T-helper 1 cell (primary cell): Measurements from ENCODE around the gene CDC14B.
"Not testable (repeated sequence)": the region's sequence is repeated elsewhere in the genome, so short reads cannot be mapped to it uniquely, and the experiment has no call there.

ENCODE experiments used
- DNase-seq, 5 donors: peaks; one replicate each; pipeline ENCODE4 v3.0.0-alpha.2; 2012 to 2020

Gene CDC14B

GRCh38 chr9:96585426-96585825, 34.2 kb downstream of the CDC14B start:
- DNase-seq: no peak

- DNase-seq: not testable (repeated sequence)
Observed at GRCh38 chr9:96582199-96582598, 37.4 kb downstream of the CDC14B start.

- DNase-seq: no peak
Observed at GRCh38 chr9:96581786-96582185, 37.9 kb downstream of the CDC14B start.

- no peak for DNase-seq
Observed at GRCh38 chr9:96581301-96581700, 38.3 kb downstream of the CDC14B start.

- no peak for DNase-seq
Observed at GRCh38 chr9:96574931-96575351, 44.7 kb downstream of the CDC14B start.

GRCh38 chr9:96574455-96574854, 45.2 kb downstream of the CDC14B start:
- DNase-seq: no peak

GRCh38 chr9:96567203-96567700, 52.4 kb downstream of the CDC14B start:
- no peak for DNase-seq

- peak; percentile 70 to 83 (median 74) for DNase-seq
Observed at GRCh38 chr9:96566498-96567202, 53.0 kb downstream of the CDC14B start.

- peak in 1 of 5 donors; percentile 65 for DNase-seq
Observed at GRCh38 chr9:96565671-96566497, 53.8 kb downstream of the CDC14B start.

GRCh38 chr9:96564217-96564616, 55.4 kb downstream of the CDC14B start:
- DNase-seq: no peak

GRCh38 chr9:96559339-96559943, 60.2 kb downstream of the CDC14B start:
- DNase-seq: no peak

GRCh38 chr9:96557921-96558320, 61.7 kb downstream of the CDC14B start:
- DNase-seq: no peak

- no peak for DNase-seq
Observed at GRCh38 chr9:96556701-96557461, 62.8 kb downstream of the CDC14B start.

- no peak for DNase-seq
Observed at GRCh38 chr9:96555567-96556386, 63.9 kb downstream of the CDC14B start.

GRCh38 chr9:96554801-96555566, 64.7 kb downstream of the CDC14B start:
- DNase-seq: no peak

- DNase-seq: no peak
Observed at GRCh38 chr9:96554326-96554725, 65.3 kb downstream of the CDC14B start.

- DNase-seq: no peak
Observed at GRCh38 chr9:96553070-96553469, 66.6 kb downstream of the CDC14B start.

- DNase-seq: no peak
Observed at GRCh38 chr9:96551403-96551802, 68.2 kb downstream of the CDC14B start.

- no peak for DNase-seq
Observed at GRCh38 chr9:96550659-96551058, 69.0 kb downstream of the CDC14B start.

- not testable (repeated sequence) for DNase-seq
Observed at GRCh38 chr9:96543131-96543530, 76.5 kb downstream of the CDC14B start.

GRCh38 chr9:96540106-96540505, 79.5 kb downstream of the CDC14B start:
- no peak for DNase-seq
